Lower lobe of right lung (tissue), 2 donors: ENCODE data around the gene CD34. TPM values are rescaled to one million over a fixed set of nuclear protein-coding genes. Genes with fewer than 3 reads are reported as not detected.

Experiments
- ATAC-seq, 2 donors: fragments of 200-7000 bp; cut with Tn5 transposase; one replicate each; pipeline ENCODE4 v1.9.1; 2020 to 2022; ENCODE audit warnings: mild to moderate bottlenecking in 2 of 2, moderate library complexity in 2 of 2
- DNase-seq: peaks from one replicate; pipeline ENCODE4 v3.0.0-alpha.2; 2020
- H3K27ac ChIP-seq: fragments of 200-600 bp; one replicate; pipeline ENCODE4 v1.8.0; 2022
- H3K27me3 ChIP-seq: fragments of 200-600 bp; one replicate; pipeline ENCODE4 v1.8.0; 2022; ENCODE audit warnings: low read depth
- H3K36me3 ChIP-seq: fragments of 200-600 bp; one replicate; pipeline ENCODE4 v1.8.0; 2022; ENCODE audit warnings: mild to moderate bottlenecking
- H3K4me1 ChIP-seq: fragments of 200-600 bp; one replicate; pipeline ENCODE4 v1.8.0; 2022
- H3K4me3 ChIP-seq: fragments of 200-600 bp; one replicate; pipeline ENCODE4 v1.8.0; 2022; ENCODE audit warnings: mild to moderate bottlenecking
- H3K9me3 ChIP-seq: fragments of 200-600 bp; one replicate; pipeline ENCODE4 v1.8.0; 2022
- CTCF ChIP-seq: fragments of 200-600 bp; IDR thresholded peaks from one replicate; pipeline ENCODE4 v1.8.0; 2022; ENCODE audit warnings: antibody characterized with exemption, mild to moderate bottlenecking
- intact Hi-C: fragments of 100-400 bp; cut with DNase I; formaldehyde crosslinking; loops from one replicate; pipeline ENCODE4 v1.11.0; 2022
- total RNA-seq: library from RNA; stranded (reverse); fragmentation: NEBNext Ultra II Directional; extraction: Animal tissue kit (Norgen Biotek cat#: 25700); gene quantifications from one replicate; pipeline ENCODE4 v1.2.1, GENCODE V29; 2021
- donor health status: DM: no; HTN: yes; CAD: no; lungs with severe emphysema.

CD34 gene
- total RNA-seq, 1 donor from 2014 or later: 44.6 TPM

DNA sequence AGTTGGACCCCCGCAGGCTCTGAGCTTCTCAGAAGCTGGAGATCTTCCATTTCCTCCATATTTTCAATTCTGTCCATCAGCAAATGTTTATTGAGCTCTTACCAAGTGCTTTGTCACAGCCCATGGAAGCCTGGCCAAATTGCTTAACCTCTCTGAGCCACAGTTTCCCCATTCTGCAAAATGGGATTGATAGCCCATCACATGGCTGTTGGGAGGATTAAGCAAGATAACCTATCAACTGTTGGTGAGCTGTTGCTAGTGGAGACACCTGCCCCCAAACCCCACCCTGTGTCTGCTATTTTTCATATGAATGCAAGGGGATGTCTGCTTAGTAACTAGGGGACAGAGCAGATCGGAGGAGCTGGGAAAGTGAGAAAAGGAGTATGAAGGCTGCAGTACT, 38.3 kb downstream of the CD34 start:
- intact Hi-C loops: no loop called here
- ATAC-seq: no peak
- no peak for DNase-seq
- H3K9me3 ChIP-seq: no peaks in the 10 kb centered on the region
- peak overlapping the region; percentile 5 for H3K27ac ChIP-seq
- no peak for TF ChIP-seq CTCF
- peaks cover 52% of the 10 kb centered on the region for H3K4me1 ChIP-seq
- no peaks in the 10 kb centered on the region for H3K36me3 ChIP-seq
- no peaks in the 10 kb centered on the region for H3K27me3 ChIP-seq
- H3K4me3 ChIP-seq: no peak overlapping the region

- Histone ChIP-seq H3K4me1 (peaks cover 66% of the 10 kb centered on the region), H3K4me3 (no peak overlapping the region), H3K27me3 (no peaks in the 10 kb centered on the region), H3K9me3 (no peaks in the 10 kb centered on the region), H3K36me3 (peaks cover under 1% of the 10 kb centered on the region), H3K27ac (no peak overlapping the region)
- DNase-seq: no peak
- intact Hi-C loops: no loop called here
- ATAC-seq: no peak
- no peak for TF ChIP-seq CTCF
Measured at GRCh38 chr1:207871117-207871649, 39.7 kb downstream of the CD34 start.

DNA sequence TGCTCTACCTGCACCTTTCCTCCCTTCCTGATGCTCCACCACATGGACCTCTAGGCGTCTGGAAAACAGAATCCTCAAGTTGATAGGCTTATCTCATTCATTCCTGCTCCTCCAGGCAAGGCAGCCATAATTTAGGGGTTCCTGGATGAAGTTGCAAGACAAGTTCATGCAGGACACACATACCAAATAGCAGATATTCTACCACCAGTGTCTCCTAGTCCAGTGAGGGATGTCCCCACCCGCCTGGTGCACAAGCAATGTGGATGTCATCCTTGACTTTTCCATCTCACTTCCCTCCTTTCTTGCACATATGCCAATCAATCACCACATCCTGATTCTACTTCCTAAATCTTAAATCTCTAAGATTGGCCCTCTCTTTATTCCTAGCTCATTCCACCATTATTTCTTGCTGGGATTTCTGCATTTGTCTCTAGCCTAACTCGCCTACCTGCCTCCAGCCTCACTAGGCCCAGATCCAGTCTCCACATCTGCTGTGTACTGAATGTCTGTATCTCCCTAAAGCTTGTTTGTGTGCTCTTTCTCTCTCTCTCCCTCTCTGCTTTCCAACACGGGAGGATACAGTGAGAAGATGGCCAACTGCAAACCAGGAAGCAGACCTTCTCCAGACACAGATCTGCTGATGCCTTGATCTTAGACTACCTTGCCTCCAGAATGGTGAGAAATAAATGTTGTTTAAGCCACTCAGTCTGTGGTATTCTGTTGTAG, 40.5 kb downstream of the CD34 start:
- ATAC-seq (no peak), DNase-seq (no peak)
- Histone ChIP-seq H3K9me3 (no peaks in the 10 kb centered on the region), H3K4me1 (peaks cover 73% of the 10 kb centered on the region), H3K36me3 (peaks cover 7% of the 10 kb centered on the region), H3K27me3 (no peaks in the 10 kb centered on the region), H3K4me3 (no peak overlapping the region), H3K27ac (peak overlapping the region; percentile 7)
- no peak for TF ChIP-seq CTCF
- intact Hi-C loops: no loop called here

DNA sequence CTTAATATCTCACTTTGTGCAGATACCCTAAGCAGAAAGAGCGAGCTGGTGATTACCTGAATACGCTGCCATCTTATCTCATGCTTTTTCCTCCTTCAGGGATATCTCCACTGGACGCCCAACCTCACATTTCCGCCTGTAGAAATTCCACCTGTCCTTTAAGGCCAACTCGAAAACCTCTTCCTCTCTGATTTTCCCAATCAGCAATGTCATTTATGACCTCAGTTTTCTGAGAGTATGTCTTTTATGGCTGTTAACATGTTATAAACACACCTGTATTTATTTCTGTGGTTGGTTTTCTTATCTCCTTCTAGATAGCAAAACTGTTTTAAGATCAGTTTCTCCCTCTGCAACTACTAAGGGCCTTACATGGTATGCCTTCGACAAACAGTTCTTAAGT, 41.1 kb downstream of the CD34 start:
- no peak for ATAC-seq
- no peak for DNase-seq
- Histone ChIP-seq H3K4me3 (no peak overlapping the region), H3K36me3 (peaks cover 11% of the 10 kb centered on the region), H3K27me3 (no peaks in the 10 kb centered on the region), H3K4me1 (peaks cover 78% of the 10 kb centered on the region), H3K9me3 (no peaks in the 10 kb centered on the region), H3K27ac (peak overlapping the region; percentile 95)
- no peak for TF ChIP-seq CTCF
- intact Hi-C loops: loop anchor here (5.0 kb wide), 1 partner anchor 43 kb away; no protein-coding TSS in a partner anchor

DNA sequence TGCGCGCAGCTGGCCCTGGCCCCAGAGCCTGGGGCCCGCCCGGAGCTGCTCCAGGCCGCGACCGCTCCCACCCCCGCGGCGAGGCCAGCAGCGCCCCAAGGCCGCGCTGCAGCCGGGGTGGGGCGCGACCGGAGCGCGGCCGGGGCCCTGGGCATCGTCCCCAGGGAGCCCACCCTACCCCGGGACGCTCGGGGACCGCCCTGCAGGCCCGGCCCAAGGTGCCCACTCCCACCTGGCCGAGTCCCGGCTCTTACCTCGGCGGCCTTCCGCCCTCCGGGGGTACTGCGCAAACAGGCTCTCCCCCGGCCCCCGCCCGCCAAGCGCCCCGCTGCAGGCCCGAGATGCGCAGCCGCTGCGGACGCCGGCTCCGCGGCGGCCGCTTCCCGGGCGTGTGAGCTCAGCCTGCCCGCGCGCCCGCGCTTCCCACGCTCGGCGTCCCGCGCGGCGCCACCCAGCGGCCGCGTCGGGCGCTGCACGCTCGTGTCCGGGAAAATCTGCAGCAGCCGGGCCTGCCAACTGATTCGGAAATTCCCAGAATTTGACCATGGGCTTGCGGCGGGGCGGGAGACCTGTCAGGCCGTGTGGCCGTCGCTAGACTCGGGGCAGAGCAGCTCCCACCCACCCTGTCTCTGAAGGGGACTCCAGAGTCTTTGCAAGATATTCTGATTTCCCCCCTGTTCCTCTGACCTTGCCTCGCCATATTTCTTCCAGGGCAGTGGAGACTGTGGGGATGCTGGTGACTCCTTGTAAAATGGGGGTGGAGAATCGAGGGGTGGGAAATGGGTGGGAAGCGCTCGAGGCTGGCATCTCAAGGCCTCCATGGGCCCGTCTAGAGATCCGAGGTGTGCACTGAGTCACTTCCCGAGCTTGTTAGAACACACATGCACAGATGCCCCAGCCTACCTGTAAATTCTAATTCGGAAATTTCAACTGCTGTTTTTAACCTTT, 41.9 kb downstream of the CD34 start:
- Histone ChIP-seq H3K36me3 (peaks cover 19% of the 10 kb centered on the region), H3K27me3 (no peaks in the 10 kb centered on the region), H3K4me3 (peak overlapping the region; percentile 88), H3K4me1 (peaks cover 84% of the 10 kb centered on the region), H3K9me3 (no peaks in the 10 kb centered on the region), H3K27ac (peak overlapping the region; percentile 95)
- intact Hi-C loops: loop anchor here (5.0 kb wide), 1 partner anchor 42 kb away; no protein-coding TSS in a partner anchor
- peak; percentile 75 for TF ChIP-seq CTCF
- DNase-seq (peak; percentile 86), ATAC-seq (peak; percentile 86 to 88)
